ENCODE results near the gene TTC7B. TPM values are rescaled to one million over a fixed set of nuclear protein-coding genes. Genes with fewer than 3 reads are reported as not detected.

TTC7B gene
- total RNA-seq, 1 donor from 2014 or later, result 3.1 TPM

- Mint-ChIP-seq H3K4me3 (no peak overlapping the region), H3K9me3 (no peaks in the 10 kb centered on the region), H3K4me1 (ENCODE audit: low read depth) (no peaks in the 10 kb centered on the region), H3K27me3 (ENCODE audit: insufficient read depth) (peaks cover 3% of the 10 kb centered on the region), H3K36me3 (ENCODE audit: low read depth) (no peaks in the 10 kb centered on the region), H3K27ac (no peak overlapping the region)
- no peak for DNase-seq (ENCODE audit: low spot score)
- intact Hi-C loops (cut with micrococcal nuclease), result no loop called here
Observed at GRCh38 chr14:90732139-90732538, 84.1 kb downstream of the TTC7B start.

- no peaks in the 10 kb centered on the region for H3K4me1 Mint-ChIP-seq (ENCODE audit: low read depth)
- no peaks in the 10 kb centered on the region for H3K9me3 Mint-ChIP-seq
- H3K4me3 Mint-ChIP-seq, result no peak overlapping the region
- no peaks in the 10 kb centered on the region for H3K36me3 Mint-ChIP-seq (ENCODE audit: low read depth)
- H3K27me3 Mint-ChIP-seq (ENCODE audit: insufficient read depth), result peaks cover 6% of the 10 kb centered on the region
- no peak overlapping the region for H3K27ac Mint-ChIP-seq
- intact Hi-C loops (cut with micrococcal nuclease), result no loop called here
- DNase-seq (ENCODE audit: low spot score), result no peak
Observed at GRCh38 chr14:90731487-90731886, 84.7 kb downstream of the TTC7B start.

DNA sequence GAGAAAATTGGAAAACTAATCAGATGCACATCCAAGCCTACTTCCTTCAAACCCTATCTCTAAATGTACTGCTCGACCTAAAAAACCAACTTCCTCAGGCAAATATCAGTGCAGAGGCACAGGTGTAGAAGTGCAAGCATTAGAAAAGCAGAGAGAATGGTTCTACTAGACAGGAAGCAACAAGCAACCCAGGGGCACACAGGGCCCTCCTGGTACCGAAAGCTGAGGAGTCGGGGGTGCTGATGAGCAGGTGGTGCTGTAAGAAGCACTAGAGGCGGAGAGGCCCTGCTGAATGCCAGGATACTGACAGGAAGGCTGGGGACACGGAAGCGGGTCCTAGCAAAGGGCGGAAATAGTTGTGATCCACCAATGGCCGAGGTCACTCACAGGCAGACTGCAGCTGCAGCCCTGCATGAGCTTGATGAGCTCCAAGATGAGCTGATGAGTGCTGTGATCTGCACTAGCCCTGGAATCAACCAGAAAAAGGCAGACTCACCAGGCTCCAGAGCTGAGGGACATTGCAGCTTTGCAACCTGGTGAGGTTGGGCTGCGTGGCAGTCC lies 85.9 kb downstream of the TTC7B start:
- Mint-ChIP-seq H3K4me3 (no peak overlapping the region), H3K4me1 (ENCODE audit: low read depth) (no peaks in the 10 kb centered on the region), H3K36me3 (ENCODE audit: low read depth) (no peaks in the 10 kb centered on the region), H3K27ac (no peak overlapping the region), H3K27me3 (ENCODE audit: insufficient read depth) (peaks cover 6% of the 10 kb centered on the region), H3K9me3 (no peaks in the 10 kb centered on the region)
- no peak for DNase-seq (ENCODE audit: low spot score)
- intact Hi-C loops (cut with micrococcal nuclease), result no loop called here

GRCh38 chr14:90728951-90729350 lies 87.3 kb downstream of the TTC7B start:
- intact Hi-C loops (cut with micrococcal nuclease), result no loop called here
- Mint-ChIP-seq H3K4me1 (ENCODE audit: low read depth) (no peaks in the 10 kb centered on the region), H3K4me3 (no peak overlapping the region), H3K27ac (no peak overlapping the region), H3K27me3 (ENCODE audit: insufficient read depth) (peaks cover 6% of the 10 kb centered on the region), H3K9me3 (no peaks in the 10 kb centered on the region), H3K36me3 (ENCODE audit: low read depth) (no peaks in the 10 kb centered on the region)
- no peak for DNase-seq (ENCODE audit: low spot score)

DNA sequence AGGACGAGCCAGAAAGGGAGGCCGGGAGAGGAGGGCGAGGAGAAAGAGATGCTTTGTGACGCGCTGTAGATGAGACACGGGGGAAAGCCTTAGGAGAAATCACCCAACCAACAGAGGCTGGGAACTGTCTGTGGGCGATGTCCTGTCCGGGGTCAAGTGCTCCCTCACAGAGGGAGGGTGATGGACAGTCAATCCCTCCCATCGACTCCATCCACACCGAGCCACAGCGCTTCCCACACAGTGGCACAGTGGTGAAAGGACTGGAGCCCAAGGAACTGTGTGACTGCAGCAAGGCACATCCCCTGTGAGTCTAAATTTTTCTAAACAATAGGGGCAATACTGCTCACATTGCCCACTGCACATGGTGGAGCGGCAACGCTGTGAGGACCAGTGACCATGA lies 89.1 kb downstream of the TTC7B start:
- H3K27ac Mint-ChIP-seq, result no peak overlapping the region
- H3K9me3 Mint-ChIP-seq, result no peaks in the 10 kb centered on the region
- H3K27me3 Mint-ChIP-seq (ENCODE audit: insufficient read depth), result peaks cover 4% of the 10 kb centered on the region
- intact Hi-C loops (cut with micrococcal nuclease), result no loop called here
- H3K4me3 Mint-ChIP-seq, result no peak overlapping the region
- H3K36me3 Mint-ChIP-seq (ENCODE audit: low read depth), result no peaks in the 10 kb centered on the region
- H3K4me1 Mint-ChIP-seq (ENCODE audit: low read depth), result no peaks in the 10 kb centered on the region
- DNase-seq (ENCODE audit: low spot score), result no peak

DNA sequence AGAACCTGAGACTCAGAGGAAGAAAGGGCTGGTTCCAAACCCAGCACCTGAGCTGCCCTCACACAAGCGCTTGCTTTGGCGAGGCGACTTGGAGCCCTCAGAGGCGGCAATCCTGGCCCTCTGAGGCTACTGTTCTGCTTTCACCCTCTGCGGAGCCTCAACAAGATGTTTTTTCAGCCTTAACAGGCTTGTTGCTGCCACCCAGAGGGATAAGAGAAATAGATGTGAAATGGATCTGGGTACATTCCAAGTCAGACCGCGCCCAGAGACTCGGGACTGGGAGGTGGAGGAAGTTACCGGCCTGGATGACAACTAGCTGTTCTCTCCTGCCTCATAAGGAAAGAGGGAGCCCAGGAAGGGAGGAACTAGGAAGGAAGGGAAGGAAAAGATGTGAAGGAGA lies 89.6 kb downstream of the TTC7B start:
- no peaks in the 10 kb centered on the region for H3K36me3 Mint-ChIP-seq (ENCODE audit: low read depth)
- intact Hi-C loops (cut with micrococcal nuclease), result no loop called here
- H3K27ac Mint-ChIP-seq, result no peak overlapping the region
- no peaks in the 10 kb centered on the region for H3K4me1 Mint-ChIP-seq (ENCODE audit: low read depth)
- no peaks in the 10 kb centered on the region for H3K9me3 Mint-ChIP-seq
- peaks cover 4% of the 10 kb centered on the region for H3K27me3 Mint-ChIP-seq (ENCODE audit: insufficient read depth)
- DNase-seq (ENCODE audit: low spot score), result no peak
- H3K4me3 Mint-ChIP-seq, result no peak overlapping the region

DNA sequence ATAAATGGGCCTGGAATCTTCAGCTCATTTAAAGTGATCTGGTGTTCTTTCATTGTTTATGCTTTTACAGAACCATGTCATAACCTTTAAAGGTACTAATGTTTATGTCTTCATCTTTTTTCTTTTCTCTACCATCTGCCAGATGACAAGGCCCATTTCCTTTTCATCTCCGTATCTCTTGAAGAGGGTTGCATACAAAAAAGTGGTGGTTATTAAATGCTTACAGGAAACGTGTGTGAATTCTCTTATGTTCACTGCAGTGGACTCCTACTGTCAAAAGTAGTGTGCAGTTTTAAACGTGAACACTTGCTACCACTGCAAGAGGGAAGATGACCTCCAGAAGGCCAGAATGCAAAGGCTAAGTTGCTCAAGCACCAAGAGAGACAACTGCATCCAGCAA lies 91.4 kb downstream of the TTC7B start:
- Mint-ChIP-seq H3K4me1 (ENCODE audit: low read depth) (no peaks in the 10 kb centered on the region), H3K36me3 (ENCODE audit: low read depth) (no peaks in the 10 kb centered on the region), H3K9me3 (no peaks in the 10 kb centered on the region), H3K4me3 (no peak overlapping the region), H3K27ac (no peak overlapping the region), H3K27me3 (ENCODE audit: insufficient read depth) (peaks cover 4% of the 10 kb centered on the region)
- intact Hi-C loops (cut with micrococcal nuclease), result no loop called here
- no peak for DNase-seq (ENCODE audit: low spot score)

- no peaks in the 10 kb centered on the region for H3K9me3 Mint-ChIP-seq
- peaks cover 7% of the 10 kb centered on the region for H3K27me3 Mint-ChIP-seq (ENCODE audit: insufficient read depth)
- H3K4me1 Mint-ChIP-seq (ENCODE audit: low read depth), result no peaks in the 10 kb centered on the region
- no peak for DNase-seq (ENCODE audit: low spot score)
- intact Hi-C loops (cut with micrococcal nuclease), result no loop called here
- H3K27ac Mint-ChIP-seq, result no peak overlapping the region
- no peak overlapping the region for H3K4me3 Mint-ChIP-seq
- H3K36me3 Mint-ChIP-seq (ENCODE audit: low read depth), result no peaks in the 10 kb centered on the region
Observed at GRCh38 chr14:90722590-90722989, 93.6 kb downstream of the TTC7B start.

DNA sequence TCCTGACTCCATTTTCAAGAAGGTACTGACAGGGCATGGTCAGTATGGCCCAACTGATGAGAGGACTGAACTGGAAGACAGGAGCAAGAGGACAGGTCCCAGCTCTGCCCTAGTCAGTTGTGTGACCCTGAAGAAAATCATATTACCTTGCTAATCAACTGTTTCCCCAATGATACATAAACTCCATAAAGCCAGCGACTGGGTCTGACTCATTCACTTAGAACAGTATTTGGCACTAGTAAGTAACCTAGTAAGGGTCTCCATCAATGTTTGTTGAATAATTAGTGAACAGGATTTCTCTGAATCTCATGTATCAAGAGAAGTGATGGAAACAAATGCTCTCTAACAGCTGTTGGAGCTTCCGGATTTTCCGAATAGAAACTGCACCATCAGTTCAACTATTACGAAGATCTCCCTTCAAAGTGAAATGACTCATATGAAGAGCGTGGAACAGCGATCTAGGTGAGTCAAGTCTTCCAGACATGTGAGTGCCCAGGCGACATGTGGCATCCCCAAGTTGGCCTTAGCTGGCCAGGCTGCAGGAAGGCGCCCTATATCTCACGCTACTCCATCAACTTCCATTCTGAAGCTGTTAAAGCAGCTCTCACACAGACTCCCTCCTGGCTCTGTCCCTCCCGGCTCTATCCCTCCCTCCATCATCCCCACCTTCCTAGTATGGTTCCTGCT lies 94.5 kb downstream of the TTC7B start:
- Mint-ChIP-seq H3K36me3 (ENCODE audit: low read depth) (no peaks in the 10 kb centered on the region), H3K4me1 (ENCODE audit: low read depth) (no peaks in the 10 kb centered on the region), H3K4me3 (no peak overlapping the region), H3K9me3 (no peaks in the 10 kb centered on the region), H3K27ac (no peak overlapping the region), H3K27me3 (ENCODE audit: insufficient read depth) (peaks cover 5% of the 10 kb centered on the region)
- intact Hi-C loops (cut with micrococcal nuclease), result no loop called here
- no peak for DNase-seq (ENCODE audit: low spot score)

DNA sequence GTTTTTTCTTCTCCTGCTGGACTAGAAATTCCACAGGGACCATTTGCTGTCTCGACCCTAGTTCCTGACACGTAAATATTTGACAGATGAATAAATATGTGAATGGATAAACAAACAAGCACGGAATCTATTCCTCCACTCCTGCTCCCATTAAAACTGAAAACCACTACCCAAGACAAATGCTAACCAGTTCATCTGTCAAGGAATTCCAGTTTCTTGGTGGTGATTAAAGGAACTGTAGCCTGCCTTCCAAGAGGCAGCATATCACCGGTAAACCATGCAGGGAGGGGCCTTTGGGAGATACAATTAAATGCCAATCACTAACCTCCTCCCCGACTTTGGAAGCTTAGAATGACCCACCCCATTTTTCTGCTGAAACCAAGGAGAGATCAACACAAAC lies 95.4 kb downstream of the TTC7B start:
- peaks cover 4% of the 10 kb centered on the region for H3K27me3 Mint-ChIP-seq (ENCODE audit: insufficient read depth)
- no peaks in the 10 kb centered on the region for H3K36me3 Mint-ChIP-seq (ENCODE audit: low read depth)
- intact Hi-C loops (cut with micrococcal nuclease), result no loop called here
- H3K9me3 Mint-ChIP-seq, result no peaks in the 10 kb centered on the region
- no peak overlapping the region for H3K4me3 Mint-ChIP-seq
- no peaks in the 10 kb centered on the region for H3K4me1 Mint-ChIP-seq (ENCODE audit: low read depth)
- DNase-seq (ENCODE audit: low spot score), result no peak
- H3K27ac Mint-ChIP-seq, result no peak overlapping the region

- H3K4me1 Mint-ChIP-seq (ENCODE audit: low read depth), result no peaks in the 10 kb centered on the region
- intact Hi-C loops (cut with micrococcal nuclease), result no loop called here
- no peak overlapping the region for H3K27ac Mint-ChIP-seq
- H3K27me3 Mint-ChIP-seq (ENCODE audit: insufficient read depth), result peaks cover 4% of the 10 kb centered on the region
- no peaks in the 10 kb centered on the region for H3K36me3 Mint-ChIP-seq (ENCODE audit: low read depth)
- no peak overlapping the region for H3K4me3 Mint-ChIP-seq
- no peak for DNase-seq (ENCODE audit: low spot score)
- H3K9me3 Mint-ChIP-seq, result no peaks in the 10 kb centered on the region
Observed at GRCh38 chr14:90720336-90720735, 95.9 kb downstream of the TTC7B start.

GRCh38 chr14:90717916-90718315 lies 98.3 kb downstream of the TTC7B start:
- Mint-ChIP-seq H3K4me3 (no peak overlapping the region), H3K27me3 (ENCODE audit: insufficient read depth) (peaks cover 5% of the 10 kb centered on the region), H3K4me1 (ENCODE audit: low read depth) (no peaks in the 10 kb centered on the region), H3K36me3 (ENCODE audit: low read depth) (no peaks in the 10 kb centered on the region), H3K27ac (no peak overlapping the region), H3K9me3 (no peaks in the 10 kb centered on the region)
- intact Hi-C loops (cut with micrococcal nuclease), result no loop called here
- no peak for DNase-seq (ENCODE audit: low spot score)

GRCh38 chr14:90715993-90716392 lies 100.2 kb downstream of the TTC7B start:
- Mint-ChIP-seq H3K27ac (no peak overlapping the region), H3K9me3 (no peaks in the 10 kb centered on the region), H3K36me3 (ENCODE audit: low read depth) (no peaks in the 10 kb centered on the region), H3K4me3 (no peak overlapping the region), H3K27me3 (ENCODE audit: insufficient read depth) (peaks cover 11% of the 10 kb centered on the region), H3K4me1 (ENCODE audit: low read depth) (no peaks in the 10 kb centered on the region)
- DNase-seq (ENCODE audit: low spot score), result no peak
- intact Hi-C loops (cut with micrococcal nuclease), result no loop called here

GRCh38 chr14:90715495-90715894 lies 100.7 kb downstream of the TTC7B start:
- no peak for DNase-seq (ENCODE audit: low spot score)
- Mint-ChIP-seq H3K27ac (no peak overlapping the region), H3K9me3 (no peaks in the 10 kb centered on the region), H3K4me1 (ENCODE audit: low read depth) (no peaks in the 10 kb centered on the region), H3K36me3 (ENCODE audit: low read depth) (no peaks in the 10 kb centered on the region), H3K4me3 (no peak overlapping the region), H3K27me3 (ENCODE audit: insufficient read depth) (peaks cover 11% of the 10 kb centered on the region)
- intact Hi-C loops (cut with micrococcal nuclease), result no loop called here

Data from activated T-helper 1 cell treated with anti-CD3 and anti-CD28 coated beads, Interleukin-12 subunit alpha, Interleukin-12 subunit beta, Interleukin-2, Interleukin-4 antibody, amounts not matched to agents 30 ng/mL and 10 ng/mL and 1 ng/mL, durations not matched to agents 14 hours and 24 hours and 36 hours (primary cell).